ENCODE measurements around the gene SLC38A9.
"Not testable (repeated sequence)": the region's sequence is repeated elsewhere in the genome, so short reads cannot be mapped to it uniquely, and the experiment has no call there.

The SLC38A9 gene

GRCh38 chr5:55712023-55712859, at the start of gene SLC38A9:
Gene SLC38A9 (minus strand): TSS chr5:55712324. CDS start chr5:55697958, 14,366 bp downstream.
- peak; percentile 77 to 86 for DNase-seq (ENCODE audit: low read depth in 1 of 2, low spot score in 1 of 2)

- DNase-seq (ENCODE audit: low read depth in 1 of 2, low spot score in 1 of 2), result not testable (repeated sequence)
Measured at GRCh38 chr5:55761721-55762120, 49.6 kb upstream of the SLC38A9 start.

GRCh38 chr5:55758714-55759113, 46.6 kb upstream of the SLC38A9 start:
- no peak for DNase-seq (ENCODE audit: low read depth in 1 of 2, low spot score in 1 of 2)

GRCh38 chr5:55758231-55758630, 46.1 kb upstream of the SLC38A9 start:
- DNase-seq (ENCODE audit: low read depth in 1 of 2, low spot score in 1 of 2), result no peak

DNA sequence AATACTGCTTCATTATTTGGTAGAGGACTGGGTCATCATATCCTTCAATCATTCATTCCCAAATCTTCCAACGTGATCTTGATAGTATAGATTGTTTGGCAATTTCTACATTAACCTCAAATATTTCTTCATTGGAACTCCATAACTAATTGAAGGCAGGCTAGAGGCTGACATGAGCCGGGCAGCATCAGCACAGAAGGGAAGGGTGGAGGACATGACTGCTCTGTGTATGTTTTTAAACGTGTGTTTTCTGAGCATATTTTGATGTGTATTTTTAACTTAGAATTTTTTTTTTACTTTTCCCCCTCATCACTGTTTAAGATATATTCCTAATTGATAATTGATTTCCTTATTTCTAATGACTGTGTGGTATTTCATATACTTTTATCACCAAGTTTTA, 38.4 kb upstream of the SLC38A9 start:
- no peak for DNase-seq (ENCODE audit: low read depth in 1 of 2, low spot score in 1 of 2)

DNA sequence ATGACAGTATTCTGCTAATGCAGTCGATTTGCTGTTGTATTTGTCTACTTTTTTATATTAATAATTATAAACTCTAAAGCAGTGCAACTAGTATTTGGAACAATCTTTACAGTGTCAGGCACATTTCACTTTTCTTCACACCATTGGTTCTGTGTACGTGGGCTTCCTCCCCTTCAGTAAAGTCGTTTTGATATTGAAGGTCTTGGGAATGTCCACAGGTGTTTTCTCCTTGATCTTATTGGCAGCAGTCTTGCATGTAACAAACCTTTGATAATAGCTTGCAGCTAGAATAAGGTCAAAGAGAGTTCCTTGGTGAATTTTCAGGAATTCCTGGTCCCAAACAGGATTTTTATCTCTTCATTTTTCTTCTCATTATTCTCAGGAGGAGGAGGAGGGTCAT, 37.9 kb upstream of the SLC38A9 start:
- no peak for DNase-seq (ENCODE audit: low read depth in 1 of 2, low spot score in 1 of 2)

GRCh38 chr5:55749387-55749786, 37.3 kb upstream of the SLC38A9 start:
- DNase-seq (ENCODE audit: low read depth in 1 of 2, low spot score in 1 of 2), result no peak

DNA sequence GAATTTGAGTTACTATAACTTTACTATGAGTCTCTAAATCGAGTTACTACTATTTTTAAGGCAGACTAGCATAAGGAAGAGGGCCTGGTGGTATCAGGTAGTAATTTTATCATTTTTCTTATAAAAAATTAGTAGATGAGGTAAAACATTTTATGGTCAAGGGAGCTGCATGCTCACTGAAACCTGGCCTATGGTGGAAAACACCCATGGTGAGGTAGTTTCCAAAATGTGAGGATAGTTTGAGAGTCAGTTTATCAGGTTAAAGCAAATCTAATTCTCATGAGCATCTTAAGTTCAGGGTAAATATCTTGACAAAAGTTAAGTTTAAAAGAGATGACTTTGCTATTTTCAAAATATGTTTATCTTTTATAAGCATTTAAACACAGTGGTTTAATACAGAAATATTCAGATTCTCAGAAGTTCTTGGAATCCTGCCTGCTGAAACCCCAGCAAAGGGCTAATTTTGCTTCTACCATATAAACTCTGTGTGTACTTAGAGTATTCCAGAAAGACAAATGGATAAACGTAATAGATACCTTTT, 35.7 kb upstream of the SLC38A9 start:
- DNase-seq (ENCODE audit: low read depth in 1 of 2, low spot score in 1 of 2), result no peak

DNA sequence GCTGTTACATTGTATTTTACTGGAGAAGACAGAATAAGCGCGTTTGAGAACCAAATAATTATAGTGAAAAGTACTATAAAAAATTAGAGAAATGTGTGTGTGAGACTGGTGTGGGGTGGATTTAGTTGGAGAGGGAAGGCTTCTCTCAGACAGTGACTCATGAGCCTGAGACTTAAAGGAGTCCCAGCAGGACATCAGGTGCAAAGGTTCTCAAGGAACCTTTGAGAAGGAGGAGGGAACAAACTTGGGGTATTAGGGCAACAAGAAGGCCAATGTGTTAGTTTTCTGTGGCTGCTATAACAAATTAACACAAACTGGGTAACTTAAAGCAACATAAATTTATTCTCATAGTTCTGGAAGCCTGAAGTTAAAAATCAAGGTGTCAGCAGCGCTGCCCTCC, 30.7 kb upstream of the SLC38A9 start:
- no peak for DNase-seq (ENCODE audit: low read depth in 1 of 2, low spot score in 1 of 2)

GRCh38 chr5:55737793-55738192, 25.7 kb upstream of the SLC38A9 start, which contains the start of gene DDX4:
Gene DDX4 (plus strand): TSS chr5:55738061. CDS start chr5:55738964, 903 bp downstream.
- no peak for DNase-seq (ENCODE audit: low read depth in 1 of 2, low spot score in 1 of 2)

GRCh38 chr5:55734658-55735057, 22.5 kb upstream of the SLC38A9 start:
- DNase-seq (ENCODE audit: low read depth in 1 of 2, low spot score in 1 of 2), result no peak

GRCh38 chr5:55732585-55732984, 20.5 kb upstream of the SLC38A9 start:
- DNase-seq (ENCODE audit: low read depth in 1 of 2, low spot score in 1 of 2), result no peak

DNA sequence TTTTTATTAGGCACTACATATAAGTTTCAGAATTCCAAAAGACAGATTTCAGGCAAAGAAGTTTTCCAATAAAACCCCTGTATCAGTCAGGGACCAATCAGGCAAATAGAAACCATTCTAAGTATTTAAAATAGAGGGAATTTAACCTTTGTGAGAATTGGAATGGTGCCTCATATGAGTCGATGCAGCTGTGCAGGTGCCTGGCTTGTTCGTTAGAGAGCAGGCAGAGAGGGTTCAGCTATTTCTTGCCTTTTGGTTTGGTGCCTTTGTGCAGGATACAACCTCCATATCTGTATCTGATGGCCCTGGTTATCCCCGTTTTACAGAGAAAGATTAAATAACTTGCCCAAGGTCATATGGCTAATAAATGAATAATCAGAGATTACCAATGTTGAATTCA, 19.7 kb upstream of the SLC38A9 start:
- DNase-seq (ENCODE audit: low read depth in 1 of 2, low spot score in 1 of 2), result no peak

DNA sequence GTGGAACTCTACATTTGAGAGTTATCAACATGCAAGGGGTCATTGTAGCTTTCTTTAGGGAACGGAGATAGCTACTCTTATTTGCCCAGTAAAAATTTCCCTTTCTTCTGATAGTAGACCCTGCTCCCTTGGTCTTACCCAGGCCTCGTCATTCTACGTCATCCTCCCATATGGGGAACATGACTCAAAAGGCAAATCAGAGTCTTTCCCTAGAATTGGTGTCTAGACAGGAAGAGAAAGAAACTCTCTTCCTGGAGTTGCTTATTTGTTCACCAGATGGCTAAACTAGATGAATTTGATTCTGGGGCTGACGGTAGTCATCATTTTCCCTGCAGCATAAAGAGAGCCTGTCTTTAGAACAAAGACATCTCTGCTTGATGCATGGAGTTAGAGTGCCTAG, 12.2 kb upstream of the SLC38A9 start:
- no peak for DNase-seq (ENCODE audit: low read depth in 1 of 2, low spot score in 1 of 2)

- DNase-seq (ENCODE audit: low read depth in 1 of 2, low spot score in 1 of 2), result no peak
Measured at GRCh38 chr5:55720188-55720703, 8.1 kb upstream of the SLC38A9 start.

DNA sequence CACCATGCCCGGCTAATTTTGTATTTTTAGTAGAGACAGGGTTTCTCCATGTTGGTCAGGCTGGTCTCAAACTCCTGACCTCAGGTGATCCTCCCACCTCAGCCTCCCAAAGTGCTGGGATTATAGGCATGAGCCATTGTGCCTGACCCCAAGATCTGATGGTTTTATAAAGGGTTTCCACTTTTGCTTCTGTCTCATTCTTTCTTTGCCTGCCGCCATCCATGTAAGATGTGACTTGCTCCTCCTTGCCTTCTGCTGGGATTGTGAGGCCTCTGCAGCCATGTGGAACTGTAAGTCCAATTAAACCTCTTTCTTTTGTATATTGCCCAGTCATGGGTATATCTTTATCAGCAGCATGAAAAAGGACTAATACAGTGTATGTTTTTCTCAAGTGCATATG, 6.9 kb upstream of the SLC38A9 start:
- not testable (repeated sequence) for DNase-seq (ENCODE audit: low read depth in 1 of 2, low spot score in 1 of 2)

DNA sequence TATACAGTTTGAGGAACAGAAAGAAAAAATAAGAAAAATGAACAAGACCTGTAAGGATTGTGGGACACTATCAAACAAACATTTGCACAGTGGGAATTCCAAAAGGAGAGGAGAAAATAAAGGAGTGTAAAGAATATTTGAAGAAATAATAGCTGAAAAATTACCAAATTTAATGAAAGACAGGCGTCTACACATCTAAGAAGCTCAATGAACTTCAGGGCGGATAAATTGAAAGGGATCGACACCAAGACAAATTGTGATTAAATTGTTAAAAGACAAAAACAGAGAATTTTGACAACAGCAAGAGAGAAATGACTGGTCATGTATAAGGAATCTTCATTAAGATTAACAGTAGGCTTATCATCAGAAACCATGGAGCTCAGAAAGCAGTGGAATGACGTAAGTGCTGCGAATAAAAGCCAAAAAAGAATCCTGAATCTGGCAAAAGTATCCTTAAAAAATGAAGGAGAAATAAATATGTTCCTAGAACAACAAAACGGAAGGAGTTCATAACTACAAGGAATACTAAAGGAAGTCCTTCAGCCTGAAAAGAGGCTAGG, 3.5 kb upstream of the SLC38A9 start:
- no peak for DNase-seq (ENCODE audit: low read depth in 1 of 2, low spot score in 1 of 2)

DNA sequence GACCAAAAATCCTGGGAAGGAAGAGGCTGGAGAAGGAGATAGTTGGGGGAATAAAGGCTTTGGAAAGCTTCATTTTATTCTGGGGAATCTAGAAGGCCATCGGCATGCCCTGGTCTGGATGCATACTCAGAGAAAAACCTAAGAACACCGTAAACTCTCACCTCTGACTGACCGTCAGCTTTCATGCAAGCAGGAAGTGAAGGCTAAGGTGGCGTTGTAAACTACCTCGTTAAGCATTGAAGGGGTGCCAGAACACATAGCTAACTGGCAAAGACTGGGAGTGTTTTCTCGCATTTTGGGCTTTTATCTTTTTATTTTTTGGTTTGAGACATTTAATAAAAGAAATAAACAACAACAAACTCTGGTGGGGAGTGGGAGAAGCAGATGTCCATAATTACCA, 2.6 kb upstream of the SLC38A9 start:
- no peak for DNase-seq (ENCODE audit: low read depth in 1 of 2, low spot score in 1 of 2)

GRCh38 chr5:55714339-55714738, 2.2 kb upstream of the SLC38A9 start:
- DNase-seq (ENCODE audit: low read depth in 1 of 2, low spot score in 1 of 2), result no peak

DNA sequence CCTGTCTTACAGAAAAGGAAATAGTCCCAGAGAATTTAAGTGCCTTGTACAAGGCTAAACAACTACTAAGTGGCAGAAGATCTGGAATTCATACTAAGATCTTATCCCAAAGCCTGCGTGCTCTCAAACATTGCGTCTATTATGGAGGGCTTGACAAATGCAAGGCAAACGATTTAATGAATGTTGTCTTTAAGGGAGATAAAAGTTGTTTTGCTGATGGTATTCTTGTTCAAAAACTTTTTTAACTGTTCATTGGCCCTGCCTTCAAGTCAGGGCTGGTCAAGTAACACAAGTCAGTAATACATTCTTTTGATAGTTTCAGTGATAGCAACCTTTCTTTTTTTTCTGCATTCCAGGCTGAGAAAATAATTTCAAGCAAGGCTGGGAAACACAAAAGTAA, 1.7 kb upstream of the SLC38A9 start:
- no peak for DNase-seq (ENCODE audit: low read depth in 1 of 2, low spot score in 1 of 2)

- no peak for DNase-seq (ENCODE audit: low read depth in 1 of 2, low spot score in 1 of 2)
Measured at GRCh38 chr5:55711507-55712022, 559 bp downstream of the SLC38A9 start.

GRCh38 chr5:55708732-55709131, 3.4 kb downstream of the SLC38A9 start:
- no peak for DNase-seq (ENCODE audit: low read depth in 1 of 2, low spot score in 1 of 2)

Data from stimulated activated CD4-positive, alpha-beta T cell treated with anti-CD3 and anti-CD28 coated beads, Interleukin-15, amount 100 ng/mL, for 1 hour (primary cell).